ENCODE measurements around the gene TNFRSF1B.
A peak's percentile ranks its signal among the peaks of the same experiment; 100 is the strongest.
"Not testable (repeated sequence)": the region's sequence is repeated elsewhere in the genome, so short reads cannot be mapped to it uniquely, and the experiment has no call there.

TNFRSF1B gene

GRCh38 chr1:12222700-12223099 lies 55.9 kb downstream of the TNFRSF1B start:
- not testable (repeated sequence) for DNase-seq (ENCODE audit: low spot score)

DNA sequence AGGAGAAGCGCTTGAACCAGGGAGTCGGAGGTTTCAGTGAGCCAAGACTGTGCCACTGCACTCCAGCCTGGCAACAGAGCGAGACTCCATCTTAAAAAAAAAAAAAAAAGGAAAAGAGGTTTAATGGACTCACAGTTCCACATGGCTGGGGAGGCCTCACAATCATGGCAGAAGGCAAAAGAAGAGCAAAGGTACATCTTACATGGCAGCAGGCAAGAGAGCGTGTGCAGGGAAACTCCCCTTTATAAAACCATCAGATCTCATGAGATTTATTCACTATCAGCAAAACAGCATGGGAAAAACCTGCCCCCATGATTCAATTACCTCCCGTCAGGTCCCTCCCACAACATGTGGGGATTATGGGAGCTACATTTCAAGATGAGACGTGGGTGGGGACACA lies 57.3 kb downstream of the TNFRSF1B start:
- not testable (repeated sequence) for DNase-seq (ENCODE audit: low spot score)

- no peak for DNase-seq (ENCODE audit: low spot score)
Observed at GRCh38 chr1:12228979-12229378, 62.2 kb downstream of the TNFRSF1B start.

DNA sequence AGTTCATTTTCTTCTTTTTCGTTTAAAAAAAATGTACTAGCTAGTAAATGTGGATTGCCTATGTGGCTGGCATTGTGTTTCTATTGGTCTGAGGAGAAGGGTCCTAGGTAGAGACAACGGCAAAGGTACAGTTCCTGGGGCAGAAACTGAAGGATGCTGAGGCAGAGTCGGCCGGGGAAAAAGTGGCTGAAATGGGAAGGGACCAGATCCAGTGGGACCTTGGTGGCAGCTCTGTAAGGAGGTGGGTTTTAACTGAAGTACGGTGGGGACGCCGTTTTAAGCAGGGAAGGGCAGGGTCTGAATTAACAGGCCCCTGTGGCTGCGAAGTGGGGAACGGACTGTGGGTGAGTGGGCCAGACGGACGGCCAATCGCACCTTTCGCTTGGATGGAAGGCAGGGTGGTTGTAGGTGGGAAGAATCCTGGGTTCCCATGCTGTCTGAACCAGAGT lies 62.6 kb downstream of the TNFRSF1B start:
- no peak for DNase-seq (ENCODE audit: low spot score)

DNA sequence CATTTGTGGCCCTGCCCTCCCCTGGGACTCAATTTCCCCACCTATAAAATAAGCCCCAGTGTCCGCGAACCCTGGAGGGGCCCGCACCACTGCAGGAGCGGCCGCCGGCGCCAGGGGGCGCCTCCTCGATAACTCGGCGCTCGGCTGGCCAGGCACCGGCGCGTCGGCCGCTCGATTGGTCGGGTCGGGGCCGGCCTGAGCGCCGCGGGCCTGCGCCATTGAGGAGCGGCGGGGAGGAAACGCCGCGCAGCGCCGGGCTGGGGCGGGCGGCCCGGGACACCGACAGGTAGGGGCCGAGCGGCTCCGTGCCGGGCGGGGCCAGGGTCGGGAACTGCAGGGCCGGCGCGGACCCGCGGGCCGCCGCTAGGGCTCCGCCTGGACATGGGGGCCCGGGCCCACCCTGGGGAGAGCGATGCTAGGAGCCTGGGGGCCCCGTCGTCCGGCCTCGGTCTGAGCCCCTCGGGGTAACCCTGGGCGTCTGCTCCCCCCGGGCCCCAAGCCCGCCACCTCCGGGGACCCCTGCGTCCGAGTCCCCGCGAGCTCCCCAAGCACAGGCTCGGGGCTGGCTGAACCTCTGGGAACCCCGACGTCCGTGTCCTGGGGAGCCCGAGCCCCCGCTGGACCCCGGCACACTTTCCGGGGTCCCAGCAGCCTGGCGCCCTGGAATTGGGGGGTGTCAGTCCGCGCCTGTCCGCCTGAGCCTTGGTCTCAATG lies 63.2 kb downstream of the TNFRSF1B start, which contains the start of gene VPS13D:
TSS of gene VPS13D (plus strand) at position 196 of the 714 bp plus-strand sequence. CDS start 4,237 bp downstream, outside the sequence.
- peak; percentile 86 for DNase-seq (ENCODE audit: low spot score)

- no peak for DNase-seq (ENCODE audit: low spot score)
Observed at GRCh38 chr1:12230549-12231275, 63.9 kb downstream of the TNFRSF1B start.

- DNase-seq (ENCODE audit: low spot score) = no peak
Observed at GRCh38 chr1:12231276-12231595, 64.4 kb downstream of the TNFRSF1B start.

DNA sequence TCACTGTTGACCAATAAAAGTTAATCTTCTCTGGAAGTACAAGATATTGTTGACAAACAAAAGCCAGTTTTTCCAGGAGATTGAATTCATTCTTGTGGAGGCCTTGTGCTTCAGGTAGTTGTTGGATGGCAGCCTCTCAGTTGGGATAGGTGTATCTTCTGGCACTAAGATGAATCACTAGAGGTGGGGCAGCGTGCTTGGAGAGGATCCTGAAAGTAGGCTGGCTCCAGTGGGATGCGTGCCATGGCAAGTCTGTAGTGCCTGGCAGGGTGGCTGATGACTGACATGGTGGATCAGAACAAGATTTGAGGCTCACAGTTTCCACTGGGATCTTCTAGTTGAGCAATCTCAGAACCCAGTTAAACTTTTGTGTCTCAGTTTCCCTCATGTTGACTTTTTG lies 65.4 kb downstream of the TNFRSF1B start:
- no peak for DNase-seq (ENCODE audit: low spot score)

DNA sequence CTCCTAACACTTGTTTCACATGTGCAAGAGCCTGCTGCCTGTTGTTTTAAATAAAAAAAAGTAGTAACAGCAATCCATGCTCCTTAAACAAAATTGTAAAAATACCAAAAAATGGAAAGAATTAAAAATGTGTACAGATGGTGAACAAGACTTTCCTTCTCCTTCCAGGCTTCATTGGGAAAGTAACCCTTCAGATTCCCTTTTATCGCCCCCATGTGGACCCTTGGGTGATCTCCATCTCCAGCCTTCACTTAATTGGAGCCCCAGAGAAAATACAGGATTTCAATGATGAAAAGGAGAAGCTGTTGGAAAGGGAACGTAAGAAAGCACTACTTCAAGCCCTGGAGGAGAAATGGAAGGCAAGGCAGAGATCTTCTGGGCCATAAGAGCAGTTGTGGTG lies 77.3 kb downstream of the TNFRSF1B start:
- DNase-seq (ENCODE audit: low spot score) = no peak

DNA sequence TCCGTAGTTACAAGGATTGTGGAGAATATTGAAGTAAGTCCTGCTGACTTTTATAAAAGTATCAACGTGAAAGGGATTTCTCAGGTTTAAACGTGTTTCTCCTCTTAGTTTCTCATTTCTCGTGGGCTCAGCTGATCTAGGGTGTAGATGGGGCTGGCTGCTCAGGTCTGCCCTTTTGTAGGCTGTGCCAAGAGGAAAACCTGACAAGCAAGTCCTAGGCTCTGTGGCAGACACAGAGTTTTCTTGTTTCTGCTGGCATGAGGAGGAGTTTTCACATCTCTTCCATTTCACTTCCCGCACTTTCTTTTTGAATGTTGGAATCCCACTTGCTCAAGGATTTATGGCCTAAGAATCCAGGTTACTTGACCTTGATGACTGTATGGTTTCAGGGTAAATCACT lies 77.8 kb downstream of the TNFRSF1B start:
- DNase-seq (ENCODE audit: low spot score) = no peak

- DNase-seq (ENCODE audit: low spot score) = no peak
Observed at GRCh38 chr1:12245116-12245515, 78.3 kb downstream of the TNFRSF1B start.

GRCh38 chr1:12245733-12246132 lies 78.9 kb downstream of the TNFRSF1B start:
- DNase-seq (ENCODE audit: low spot score) = no peak

DNA sequence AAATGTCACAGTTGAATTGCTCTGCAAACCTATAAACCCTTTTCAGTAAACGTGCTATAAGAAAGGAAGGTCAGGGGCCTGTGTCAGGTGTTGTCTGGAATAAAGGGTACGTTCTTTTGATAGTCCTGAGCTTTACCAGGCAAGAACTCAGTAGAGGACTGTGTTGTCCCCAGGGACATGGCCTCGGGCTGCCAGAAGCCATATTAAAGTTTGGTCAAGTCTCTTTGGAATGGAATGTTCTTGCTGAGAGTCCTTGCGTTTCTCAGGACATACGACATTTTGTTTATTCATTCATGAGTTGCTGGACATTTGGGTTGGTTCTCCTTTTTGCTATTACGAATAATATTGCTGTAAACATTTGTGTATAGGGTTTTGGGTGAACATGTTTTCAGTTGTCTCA lies 79.8 kb downstream of the TNFRSF1B start:
- no peak for DNase-seq (ENCODE audit: low spot score)

- DNase-seq (ENCODE audit: low spot score) = no peak
Observed at GRCh38 chr1:12249181-12249580, 82.4 kb downstream of the TNFRSF1B start.

GRCh38 chr1:12249748-12250147 lies 83.0 kb downstream of the TNFRSF1B start:
- DNase-seq (ENCODE audit: low spot score) = no peak

DNA sequence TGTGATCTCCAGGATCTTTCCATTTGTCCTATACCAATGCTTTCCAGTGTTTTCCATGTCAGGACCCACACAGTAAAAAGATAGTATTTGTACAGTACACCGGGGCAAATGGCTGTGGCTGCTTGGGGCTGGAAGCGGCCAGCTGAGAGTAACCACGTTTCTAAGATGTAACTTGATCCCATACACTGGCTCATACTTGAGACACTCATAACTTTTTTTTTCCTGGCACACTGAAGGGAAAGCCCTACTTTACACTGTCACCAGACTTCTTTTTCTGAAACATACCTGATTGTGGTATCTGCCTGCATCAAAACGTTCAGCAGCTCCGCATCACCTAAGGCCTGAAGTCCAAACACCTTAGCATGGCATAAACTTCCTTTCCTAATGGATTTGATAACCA lies 84.7 kb downstream of the TNFRSF1B start:
- DNase-seq (ENCODE audit: low spot score) = no peak

GRCh38 chr1:12255913-12256312 lies 89.1 kb downstream of the TNFRSF1B start:
- no peak for DNase-seq (ENCODE audit: low spot score)

DNA sequence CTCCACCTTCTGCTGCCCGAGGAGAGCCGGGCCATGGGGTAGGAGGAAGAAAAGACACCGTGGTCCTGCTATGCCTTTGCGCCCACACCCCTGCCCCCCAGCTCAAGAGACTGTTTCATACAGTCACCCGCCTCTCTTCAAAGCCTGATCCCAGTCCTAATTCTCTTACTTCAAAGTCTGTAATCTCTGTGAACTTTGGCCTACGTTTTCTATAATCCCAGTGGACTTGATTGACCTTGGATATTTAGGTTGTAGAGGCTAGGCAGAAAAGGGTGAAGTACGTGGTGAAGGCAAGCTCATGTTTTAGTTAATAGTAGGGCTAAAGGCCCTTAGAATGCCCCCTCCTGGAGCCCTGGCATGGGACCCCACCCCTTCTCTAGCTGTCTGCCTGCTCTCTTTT lies 91.5 kb downstream of the TNFRSF1B start:
- no peak for DNase-seq (ENCODE audit: low spot score)

Data from left forelimb (tissue), 1 donor.